ENCODE data around the gene SLC44A1. TPM values are rescaled to one million over a fixed set of nuclear protein-coding genes. Genes with fewer than 3 reads are reported as not detected.

SLC44A1 gene
- total RNA-seq, 6 donors from 2014 or later, result 15.7 to 62.2 (median 44.6) TPM

- no peak for ATAC-seq (ENCODE audit: low FRiP score in 2 of 2)
- Histone ChIP-seq H3K27ac (no peak overlapping the region), H3K27me3 (no peaks in the 10 kb centered on the region), H3K36me3 (no peaks in the 10 kb centered on the region), H3K4me1 (no peaks in the 10 kb centered on the region), H3K9me3 (no peaks in the 10 kb centered on the region), H3K4me3 (no peak overlapping the region)
- TF ChIP-seq EP300 (IDR thresholded peaks at IDR 0.05) (no peak), POLR2A (IDR thresholded peaks at IDR 0.05) (no peak), POLR2AphosphoS5 (IDR thresholded peaks at IDR 0.05) (no peak)
- TF ChIP-seq, protein P1, sequence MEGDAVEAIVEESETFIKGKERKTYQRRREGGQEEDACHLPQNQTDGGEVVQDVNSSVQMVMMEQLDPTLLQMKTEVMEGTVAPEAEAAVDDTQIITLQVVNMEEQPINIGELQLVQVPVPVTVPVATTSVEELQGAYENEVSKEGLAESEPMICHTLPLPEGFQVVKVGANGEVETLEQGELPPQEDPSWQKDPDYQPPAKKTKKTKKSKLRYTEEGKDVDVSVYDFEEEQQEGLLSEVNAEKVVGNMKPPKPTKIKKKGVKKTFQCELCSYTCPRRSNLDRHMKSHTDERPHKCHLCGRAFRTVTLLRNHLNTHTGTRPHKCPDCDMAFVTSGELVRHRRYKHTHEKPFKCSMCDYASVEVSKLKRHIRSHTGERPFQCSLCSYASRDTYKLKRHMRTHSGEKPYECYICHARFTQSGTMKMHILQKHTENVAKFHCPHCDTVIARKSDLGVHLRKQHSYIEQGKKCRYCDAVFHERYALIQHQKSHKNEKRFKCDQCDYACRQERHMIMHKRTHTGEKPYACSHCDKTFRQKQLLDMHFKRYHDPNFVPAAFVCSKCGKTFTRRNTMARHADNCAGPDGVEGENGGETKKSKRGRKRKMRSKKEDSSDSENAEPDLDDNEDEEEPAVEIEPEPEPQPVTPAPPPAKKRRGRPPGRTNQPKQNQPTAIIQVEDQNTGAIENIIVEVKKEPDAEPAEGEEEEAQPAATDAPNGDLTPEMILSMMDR (IDR thresholded peaks at IDR 0.05), result no peak
- DNase-seq, result no peak
- WGBS, 2 donors, result 76 to 82% methylated on average over 2 of the region's 2 CpGs
Measured at GRCh38 chr9:105399117-105399516, 154.7 kb downstream of the SLC44A1 start.

GRCh38 chr9:105401651-105402050 is 157.2 kb downstream of the SLC44A1 start:
- WGBS, 2 donors, result 46 to 56% methylated on average over 3 of the region's 3 CpGs
- Histone ChIP-seq H3K9me3 (no peaks in the 10 kb centered on the region), H3K4me3 (no peak overlapping the region), H3K27ac (no peak overlapping the region), H3K36me3 (no peaks in the 10 kb centered on the region), H3K27me3 (no peaks in the 10 kb centered on the region), H3K4me1 (no peaks in the 10 kb centered on the region)
- ATAC-seq (ENCODE audit: low FRiP score in 2 of 2), result no peak
- DNase-seq, result no peak
- no peak for TF ChIP-seq POLR2AphosphoS5 (IDR thresholded peaks at IDR 0.05)
- no peak for TF ChIP-seq EP300 (IDR thresholded peaks at IDR 0.05)
- TF ChIP-seq POLR2A (IDR thresholded peaks at IDR 0.05), result no peak
- TF ChIP-seq, protein P1 (IDR thresholded peaks at IDR 0.05), result no peak

DNA sequence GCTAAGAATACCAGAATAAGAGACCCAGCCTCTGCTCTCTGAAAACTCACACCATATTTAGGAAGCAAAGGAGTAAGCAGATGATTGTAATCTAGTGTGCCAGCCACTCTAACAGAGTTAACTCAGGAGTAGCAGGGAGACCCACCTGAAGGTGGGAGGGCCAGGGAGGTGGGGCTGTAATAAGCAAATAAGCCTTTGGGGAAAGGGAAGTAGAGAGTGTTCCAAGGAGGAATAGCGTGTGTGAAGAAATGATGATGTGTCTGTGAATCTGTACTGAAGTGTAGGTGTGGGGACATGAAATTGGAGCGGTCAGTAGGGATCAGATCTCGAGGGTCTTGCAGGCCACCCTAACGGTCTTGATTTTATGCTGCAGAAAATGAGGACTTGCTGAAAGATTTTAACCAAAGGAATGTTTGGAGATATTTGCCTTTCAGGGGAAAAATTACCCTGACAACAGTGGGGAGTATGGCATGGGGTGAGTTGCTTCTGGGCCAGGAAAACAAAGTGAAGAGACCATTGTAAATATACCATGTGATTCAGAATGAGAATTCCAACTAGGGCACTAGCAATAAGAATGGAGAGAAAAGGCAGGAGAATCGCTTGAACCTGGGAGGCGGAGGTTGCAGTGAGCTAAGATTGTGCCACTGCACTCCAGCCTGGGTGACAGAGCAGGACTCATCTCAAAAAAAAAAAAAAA is 159.2 kb downstream of the SLC44A1 start:
- 77 to 83% methylated on average over 6 of the region's 6 CpGs for WGBS, 2 donors
- no peak overlapping the region for H3K4me3 ChIP-seq
- DNase-seq (no peak), ATAC-seq (ENCODE audit: low FRiP score in 2 of 2) (no peak)
- no peaks in the 10 kb centered on the region for H3K27me3 ChIP-seq
- no peaks in the 10 kb centered on the region for H3K4me1 ChIP-seq
- H3K9me3 ChIP-seq, result no peaks in the 10 kb centered on the region
- no peaks in the 10 kb centered on the region for H3K36me3 ChIP-seq
- no peak for TF ChIP-seq POLR2A (IDR thresholded peaks at IDR 0.05)
- no peak for TF ChIP-seq EP300 (IDR thresholded peaks at IDR 0.05)
- no peak for TF ChIP-seq POLR2AphosphoS5 (IDR thresholded peaks at IDR 0.05)
- TF ChIP-seq, protein P1 (IDR thresholded peaks at IDR 0.05), result no peak
- no peak overlapping the region for H3K27ac ChIP-seq

GRCh38 chr9:105405514-105406131 is 161.2 kb downstream of the SLC44A1 start:
- H3K9me3 ChIP-seq, result no peaks in the 10 kb centered on the region
- H3K4me3 ChIP-seq, result no peak overlapping the region
- TF ChIP-seq, protein P1 (IDR thresholded peaks at IDR 0.05), result no peak
- TF ChIP-seq POLR2AphosphoS5 (IDR thresholded peaks at IDR 0.05) (no peak), EP300 (IDR thresholded peaks at IDR 0.05) (no peak), POLR2A (IDR thresholded peaks at IDR 0.05) (no peak)
- H3K4me1 ChIP-seq, result no peaks in the 10 kb centered on the region
- DNase-seq (no peak), ATAC-seq (ENCODE audit: low FRiP score in 2 of 2) (no peak)
- no peaks in the 10 kb centered on the region for H3K27me3 ChIP-seq
- H3K27ac ChIP-seq, result no peak overlapping the region
- 36 to 41% methylated on average over 6 of the region's 6 CpGs for WGBS, 2 donors
- H3K36me3 ChIP-seq, result no peaks in the 10 kb centered on the region

All from upper lobe of left lung (tissue), 6 donors.